A673 (cell line): ENCODE measurements around the gene RER1.

Source experiments
- EZH2 ChIP-seq: fragments of 200-600 bp; sonication (generic); IDR thresholded peaks from 2 replicates; pipeline ENCODE4 v1.6.1; 2017; ENCODE audit warnings: borderline replicate concordance, low read depth, mild to moderate bottlenecking, mixed read lengths, antibody characterized with exemption, low read length; ENCODE audit not compliant: poor library complexity, severe bottlenecking
- TF ChIP-seq, protein P1 (sequence below): fragments of 300-800, 200-600 bp; sonication (generic); conservative IDR thresholded peaks from 2 replicates; pipeline ENCODE4 v1.5.1; 2017; ENCODE audit warnings: low read depth, mild to moderate bottlenecking, antibody characterized with exemption, low read length, moderate library complexity, mixed read lengths

DNA sequence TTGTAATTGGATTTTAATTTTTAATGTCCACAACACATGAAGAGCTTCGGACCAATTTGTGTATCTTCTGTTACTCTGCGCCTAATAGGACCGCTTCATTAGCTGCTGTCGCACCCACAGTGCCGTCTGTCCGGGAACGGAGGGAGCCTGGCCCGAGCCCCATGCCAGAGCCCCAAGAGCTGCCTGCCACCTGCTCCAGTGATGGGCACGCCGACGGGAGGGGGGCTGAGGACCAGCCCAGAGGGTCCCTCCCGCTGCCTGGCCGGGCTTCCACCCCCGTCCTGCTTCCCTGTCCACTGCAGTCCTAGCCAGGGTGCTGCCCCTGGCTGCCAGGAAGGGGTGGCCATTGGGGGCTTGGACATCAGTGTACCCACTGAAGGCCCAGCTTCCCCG, 54.2 kb downstream of the RER1 start:
- TF ChIP-seq, protein P1, sequence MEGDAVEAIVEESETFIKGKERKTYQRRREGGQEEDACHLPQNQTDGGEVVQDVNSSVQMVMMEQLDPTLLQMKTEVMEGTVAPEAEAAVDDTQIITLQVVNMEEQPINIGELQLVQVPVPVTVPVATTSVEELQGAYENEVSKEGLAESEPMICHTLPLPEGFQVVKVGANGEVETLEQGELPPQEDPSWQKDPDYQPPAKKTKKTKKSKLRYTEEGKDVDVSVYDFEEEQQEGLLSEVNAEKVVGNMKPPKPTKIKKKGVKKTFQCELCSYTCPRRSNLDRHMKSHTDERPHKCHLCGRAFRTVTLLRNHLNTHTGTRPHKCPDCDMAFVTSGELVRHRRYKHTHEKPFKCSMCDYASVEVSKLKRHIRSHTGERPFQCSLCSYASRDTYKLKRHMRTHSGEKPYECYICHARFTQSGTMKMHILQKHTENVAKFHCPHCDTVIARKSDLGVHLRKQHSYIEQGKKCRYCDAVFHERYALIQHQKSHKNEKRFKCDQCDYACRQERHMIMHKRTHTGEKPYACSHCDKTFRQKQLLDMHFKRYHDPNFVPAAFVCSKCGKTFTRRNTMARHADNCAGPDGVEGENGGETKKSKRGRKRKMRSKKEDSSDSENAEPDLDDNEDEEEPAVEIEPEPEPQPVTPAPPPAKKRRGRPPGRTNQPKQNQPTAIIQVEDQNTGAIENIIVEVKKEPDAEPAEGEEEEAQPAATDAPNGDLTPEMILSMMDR: no peak
- TF ChIP-seq EZH2: peak; percentile 58
